Caki2 (cell line): ENCODE data around the gene CMKLR1. TPM values are rescaled to one million over a fixed set of nuclear protein-coding genes. Genes with fewer than 3 reads are reported as not detected.

Source experiments
- DNase-seq: peaks from one replicate; pipeline ENCODE4 v3.0.0-alpha.2; 2015; ENCODE audit warnings: low read depth
- in situ Hi-C: cut with HindIII; loops from 2 replicates; pipeline ENCODE4 v1.10.0; 2016; ENCODE audit warnings: low sequenced_read_pairs, low pct_unique_long_range_greater_than_20kb, mixed read lengths
- total RNA-seq: library from RNA; depleted of rRNA; stranded (reverse); fragments of >200 nt; shearing (Covaris generic); gene quantifications from 2 replicates; pipeline ENCODE4 v1.2.3, GENCODE V29; 2014; ENCODE audit warnings: low replicate concordance; rRNA removed

The CMKLR1 gene
- total RNA-seq = not detected in 2 replicates

GRCh38 chr12:108338915-108339657 is at the start of gene CMKLR1:
TSS of gene CMKLR1 (minus strand) at chr12:108339311. CDS start at chr12:108293591, 45,720 bp downstream.
- no peak for DNase-seq
- in situ Hi-C loops = no loop called here

- in situ Hi-C loops = no loop called here
- no peak for DNase-seq
These were observed 48.7 kb upstream of the CMKLR1 start for GRCh38 chr12:108387771-108388170.

- in situ Hi-C loops = no loop called here
- DNase-seq = no peak
These were observed 47.7 kb upstream of the CMKLR1 start for GRCh38 chr12:108386709-108387360.

- no peak for DNase-seq
- in situ Hi-C loops = no loop called here
These were observed 43.3 kb upstream of the CMKLR1 start for GRCh38 chr12:108382437-108382801.

- in situ Hi-C loops = no loop called here
- no peak for DNase-seq
These were observed 42.8 kb upstream of the CMKLR1 start for GRCh38 chr12:108381787-108382436.

- in situ Hi-C loops = no loop called here
- no peak for DNase-seq
These were observed 41.3 kb upstream of the CMKLR1 start for GRCh38 chr12:108380382-108380781.

GRCh38 chr12:108379823-108380222 is 40.7 kb upstream of the CMKLR1 start:
- no peak for DNase-seq
- in situ Hi-C loops = no loop called here

- DNase-seq = no peak
- in situ Hi-C loops = no loop called here
These were observed 39.8 kb upstream of the CMKLR1 start for GRCh38 chr12:108378926-108379325.

- DNase-seq = no peak
- in situ Hi-C loops = no loop called here
These were observed 38.1 kb upstream of the CMKLR1 start for GRCh38 chr12:108377260-108377659.

- no peak for DNase-seq
- in situ Hi-C loops = no loop called here
These were observed 37.0 kb upstream of the CMKLR1 start for GRCh38 chr12:108375986-108376663.

- no peak for DNase-seq
- in situ Hi-C loops = no loop called here
These were observed 35.6 kb upstream of the CMKLR1 start for GRCh38 chr12:108374596-108375320.

- no peak for DNase-seq
- in situ Hi-C loops = no loop called here
These were observed 34.0 kb upstream of the CMKLR1 start for GRCh38 chr12:108373111-108373510.

- no peak for DNase-seq
- in situ Hi-C loops = no loop called here
These were observed 32.8 kb upstream of the CMKLR1 start for GRCh38 chr12:108371801-108372344.

GRCh38 chr12:108370415-108370814 is 31.3 kb upstream of the CMKLR1 start:
- in situ Hi-C loops = no loop called here
- no peak for DNase-seq

- in situ Hi-C loops = no loop called here
- DNase-seq = no peak
These were observed 30.8 kb upstream of the CMKLR1 start for GRCh38 chr12:108369736-108370396.

GRCh38 chr12:108368089-108368488 is 29.0 kb upstream of the CMKLR1 start:
- in situ Hi-C loops = no loop called here
- DNase-seq = no peak

GRCh38 chr12:108367436-108367835 is 28.3 kb upstream of the CMKLR1 start:
- in situ Hi-C loops = no loop called here
- DNase-seq = no peak
